Retinal pigment epithelial cell (primary cell): ENCODE measurements around the gene LRRC41.
A peak's percentile ranks its signal among the peaks of the same experiment; 100 is the strongest.
"Not testable (repeated sequence)": the region's sequence is repeated elsewhere in the genome, so short reads cannot be mapped to it uniquely, and the experiment has no call there.

Source experiments
- DNase-seq: peaks from one replicate; pipeline ENCODE4 v3.0.0-alpha.2; 2010; ENCODE audit warnings: low read depth
- H3K4me3 ChIP-seq: 2 replicates; pipeline ENCODE4 v1.5.1; 2011; ENCODE audit warnings: mild to moderate bottlenecking, low read length, control low read depth, moderate library complexity
- CTCF ChIP-seq: conservative IDR thresholded peaks from 2 replicates; pipeline ENCODE4 v1.5.1; 2011; ENCODE audit warnings: low read depth, low read length, control low read depth, inconsistent platforms

LRRC41 gene

GRCh38 chr1:46342677-46343350 lies 39.4 kb upstream of the LRRC41 start:
- no peak for DNase-seq
- no peak for TF ChIP-seq CTCF

GRCh38 chr1:46342084-46342656 lies 38.8 kb upstream of the LRRC41 start:
- no peak for DNase-seq
- peak; percentile 52 for TF ChIP-seq CTCF
- peak overlapping the region; percentile 91 for H3K4me3 ChIP-seq

More at GRCh38 chr1:46342677-46343350, 39.4 kb upstream of the LRRC41 start:
- H3K4me3 ChIP-seq: no peak overlapping the region

- TF ChIP-seq CTCF: no peak
- DNase-seq: no peak
- H3K4me3 ChIP-seq: peak overlapping the region; percentile 91
These were observed 38.0 kb upstream of the LRRC41 start for GRCh38 chr1:46341222-46342083.

- H3K4me3 ChIP-seq: peak within 1 kb of the TSS; percentile 91
- no peak for DNase-seq
- peak; percentile 57 for TF ChIP-seq CTCF
These were observed 37.2 kb upstream of the LRRC41 start, which contains the start of gene NSUN4 for GRCh38 chr1:46340404-46341221. TSS of gene NSUN4 (plus strand) at chr1:46340807. CDS start at chr1:46340827, 20 bp downstream.

GRCh38 chr1:46337409-46337808 lies 34.0 kb upstream of the LRRC41 start:
- not testable (repeated sequence) for DNase-seq, H3K4me3 ChIP-seq

- no peak for DNase-seq
- no peak overlapping the region for H3K4me3 ChIP-seq
- TF ChIP-seq CTCF: no peak
These were observed 31.7 kb upstream of the LRRC41 start for GRCh38 chr1:46335081-46335480.

- no peak for TF ChIP-seq CTCF
- H3K4me3 ChIP-seq: no peak overlapping the region
- no peak for DNase-seq
These were observed 30.6 kb upstream of the LRRC41 start for GRCh38 chr1:46334030-46334384.
